HL-60/S4 (cell line): Measurements from ENCODE around the gene PDE4D.

Experiments
- in situ Hi-C: fragments of 300-500 bp; cut with MboI; formaldehyde crosslinking; loops from 2 replicates; pipeline ENCODE4 v1.14.3; 2022; ENCODE audit warnings: low sequenced_read_pairs

The PDE4D gene

GRCh38 chr5:58934629-58935097 is 958.9 kb downstream of the PDE4D start:
- in situ Hi-C loops, result no loop called here

- in situ Hi-C loops, result no loop called here
These were observed 959.5 kb downstream of the PDE4D start for GRCh38 chr5:58933891-58934628.

- in situ Hi-C loops, result no loop called here
These were observed 961.4 kb downstream of the PDE4D start for GRCh38 chr5:58932057-58932612.

- in situ Hi-C loops, result no loop called here
These were observed 963.0 kb downstream of the PDE4D start for GRCh38 chr5:58930520-58930919.

DNA sequence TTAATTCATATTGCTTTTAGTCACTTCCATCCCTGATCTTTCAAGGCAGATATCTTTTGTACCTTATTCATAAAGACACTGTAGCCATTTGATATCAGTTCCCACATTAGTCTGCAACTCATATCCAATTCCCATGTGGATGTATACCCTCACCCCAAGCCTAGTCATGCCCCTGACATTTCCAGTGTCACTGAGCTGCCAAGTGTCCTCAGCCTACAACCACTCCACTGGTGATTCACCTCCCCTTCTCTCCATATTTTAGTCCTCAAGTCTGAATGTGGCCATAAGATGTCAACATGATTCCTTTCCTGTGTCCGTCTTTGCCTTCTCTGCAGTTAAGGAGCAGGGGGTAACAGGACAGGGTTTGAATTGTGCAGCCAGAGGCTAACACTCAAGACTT is 963.8 kb downstream of the PDE4D start:
- in situ Hi-C loops, result no loop called here

DNA sequence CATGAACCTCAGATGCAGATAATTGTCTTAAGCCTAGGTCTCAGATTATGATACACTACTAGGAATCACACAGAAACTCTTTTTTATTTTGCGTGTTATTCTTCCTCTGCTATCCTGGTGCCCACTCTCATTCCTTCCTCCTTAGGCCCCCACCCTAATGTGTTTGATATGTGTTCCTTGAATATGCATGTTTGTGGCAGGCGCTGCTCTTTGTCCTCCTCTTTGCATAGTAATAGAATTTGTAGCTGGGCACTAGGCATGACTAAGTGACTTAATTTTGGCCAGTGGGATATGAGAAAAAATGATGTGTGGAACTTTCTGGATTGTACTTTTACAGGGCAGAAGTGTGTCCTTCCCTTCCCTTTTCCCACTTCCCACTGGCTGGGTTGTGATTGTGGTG is 965.6 kb downstream of the PDE4D start:
- in situ Hi-C loops, result no loop called here

GRCh38 chr5:58927181-58927580 is 966.3 kb downstream of the PDE4D start:
- in situ Hi-C loops, result no loop called here

- in situ Hi-C loops, result no loop called here
These were observed 967.0 kb downstream of the PDE4D start for GRCh38 chr5:58926541-58926935.

DNA sequence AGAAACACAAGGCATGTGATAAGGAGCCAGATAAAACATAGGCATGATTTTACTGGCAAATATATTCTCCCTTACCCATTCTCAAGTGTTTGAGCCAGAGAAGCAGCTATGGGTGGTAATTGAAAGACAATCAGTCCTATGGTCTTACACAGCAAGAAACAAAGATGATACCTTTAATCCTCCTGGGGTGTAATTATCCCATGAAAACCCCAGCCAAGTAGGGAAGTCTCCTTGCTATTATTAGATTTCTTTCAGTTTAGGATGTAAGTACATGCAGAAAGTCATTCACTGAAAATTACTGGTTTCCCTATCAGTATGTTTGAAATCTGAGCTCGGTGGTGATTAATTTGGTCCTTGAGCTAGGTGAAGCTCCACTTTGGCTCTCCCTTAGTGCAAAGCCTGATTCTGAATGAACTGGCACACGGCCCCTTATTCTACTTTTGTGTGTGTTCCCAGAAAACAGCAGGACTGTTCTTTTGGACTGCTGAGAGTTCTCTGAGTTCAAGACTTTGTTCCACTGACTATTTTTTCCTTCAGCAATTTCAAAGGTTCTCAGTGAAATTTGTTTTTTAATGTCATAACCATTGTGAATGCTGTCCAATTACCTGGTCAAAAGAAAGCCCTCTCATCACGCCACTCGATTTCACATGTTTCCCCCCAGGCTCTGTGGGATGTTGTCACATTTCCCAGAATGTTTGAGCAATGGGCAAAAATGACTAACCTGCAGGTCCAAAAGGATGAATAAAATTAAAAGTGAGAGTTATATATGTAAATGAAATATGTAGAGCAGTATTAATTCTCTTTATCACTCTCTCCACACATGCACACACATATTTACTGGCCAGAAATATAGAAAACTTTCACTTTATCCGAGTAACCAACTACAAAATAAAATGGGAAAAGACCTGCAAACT is 967.6 kb downstream of the PDE4D start:
- in situ Hi-C loops, result no loop called here

DNA sequence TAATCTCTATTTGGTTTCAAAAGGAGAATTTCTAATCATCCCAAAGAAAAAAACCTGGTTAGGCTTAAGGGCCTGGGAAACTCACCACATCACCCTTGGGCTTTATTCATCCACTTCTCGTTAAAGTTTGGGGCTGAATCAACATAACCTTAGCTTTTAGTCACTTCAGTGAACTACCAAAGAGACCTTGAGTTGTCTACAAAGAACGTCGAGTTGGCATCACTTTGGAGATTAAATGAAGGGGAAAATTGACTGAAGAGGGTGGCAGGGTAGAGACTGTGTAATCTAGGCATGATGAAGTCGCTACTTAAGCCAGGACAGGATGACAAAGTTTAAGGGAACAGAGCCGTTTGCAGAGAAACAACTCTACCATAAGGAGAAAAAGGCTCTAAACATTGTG is 969.2 kb downstream of the PDE4D start:
- in situ Hi-C loops, result no loop called here

- in situ Hi-C loops, result no loop called here
These were observed 970.2 kb downstream of the PDE4D start for GRCh38 chr5:58923355-58923754.

DNA sequence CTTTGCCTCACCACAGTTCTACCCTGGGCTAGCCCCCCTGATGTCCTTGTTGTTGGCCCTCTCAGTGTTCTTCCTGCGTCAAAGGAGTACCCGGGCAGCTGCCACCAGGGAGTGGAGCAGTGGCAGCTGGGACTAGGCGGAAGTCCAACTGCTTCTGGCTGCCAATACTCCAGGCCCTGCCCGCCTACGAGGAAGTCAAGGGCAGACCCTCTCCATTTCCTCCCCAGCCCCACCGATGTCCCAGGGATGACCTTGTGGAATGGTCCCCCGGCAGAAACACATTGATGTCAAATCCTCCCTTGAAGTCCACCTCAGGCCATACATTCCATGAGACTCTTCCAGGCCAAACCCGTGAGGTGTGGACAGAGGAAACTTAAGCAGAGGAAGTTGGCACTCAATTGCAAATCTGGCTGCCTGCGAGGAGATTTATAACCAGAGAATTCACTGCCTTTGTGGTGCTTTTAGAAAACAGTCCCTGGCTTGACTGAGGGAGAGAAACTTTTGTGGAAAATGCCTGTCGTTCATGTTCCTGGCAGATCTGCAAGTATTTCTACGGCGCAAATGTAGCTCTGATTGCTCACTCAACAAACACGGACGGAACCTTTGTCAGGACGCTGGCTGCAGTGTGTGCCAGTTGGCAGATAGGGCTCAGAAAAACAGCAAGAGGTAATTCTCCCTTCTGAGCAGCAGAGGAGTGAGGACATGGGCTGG is 970.9 kb downstream of the PDE4D start:
- in situ Hi-C loops, result no loop called here

- in situ Hi-C loops, result no loop called here
These were observed 972.4 kb downstream of the PDE4D start for GRCh38 chr5:58921159-58921558.

DNA sequence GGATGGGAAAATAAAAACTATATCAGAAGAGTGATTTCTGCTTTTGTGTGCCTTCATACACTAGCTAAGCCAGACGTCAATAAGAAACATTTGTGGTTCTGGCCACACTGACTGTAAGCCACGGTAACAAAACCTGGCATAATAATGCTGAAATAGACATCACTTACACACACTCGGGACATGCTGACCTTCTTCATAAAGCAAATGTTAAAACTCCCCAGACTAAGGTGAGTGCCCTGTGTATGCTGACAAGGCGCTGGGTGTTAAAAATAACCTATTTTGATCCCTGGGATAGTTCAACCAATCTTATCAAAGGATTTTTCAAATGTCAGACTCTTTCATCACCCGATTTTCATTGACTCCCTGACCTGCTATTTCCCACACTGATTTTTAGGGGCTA is 973.7 kb downstream of the PDE4D start:
- in situ Hi-C loops, result no loop called here
